ENCODE results near the gene SLC19A2. TPM values are rescaled to one million over a fixed set of nuclear protein-coding genes. Genes with fewer than 3 reads are reported as not detected.

SLC19A2 gene
- total RNA-seq, 2 donors from 2014 or later, result 17.7 to 39.7 TPM

DNA sequence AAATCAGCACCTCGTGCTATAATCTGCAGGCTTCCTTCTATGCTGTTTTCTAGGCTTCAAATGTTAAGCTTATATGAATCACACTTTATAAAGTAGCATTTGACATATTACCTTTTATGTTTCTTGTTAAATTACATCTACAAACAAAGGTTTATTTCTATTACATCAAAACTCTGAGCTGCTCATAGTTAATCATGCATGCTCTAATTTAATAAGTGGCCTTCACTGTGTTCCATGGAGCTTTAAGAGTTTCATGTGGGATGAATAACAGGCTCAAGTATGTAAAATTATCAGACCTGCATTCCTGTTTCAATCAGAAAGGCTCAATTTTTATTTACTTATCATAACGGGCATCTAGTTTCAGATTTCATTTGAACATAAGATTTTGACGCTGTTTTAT is 13.0 kb downstream of the SLC19A2 start:
- no peak for ATAC-seq (ENCODE audit: insufficient number of reproducible peaks, low FRiP score, low read depth)
- H3K36me3 ChIP-seq, result peaks cover 4% of the 10 kb centered on the region
- no peak overlapping the region for H3K4me3 ChIP-seq
- no peaks in the 10 kb centered on the region for H3K9me3 ChIP-seq
- H3K27me3 ChIP-seq (replicated peaks; ENCODE audit: insufficient read depth), result no peaks in the 10 kb centered on the region
- TF ChIP-seq, protein P1, sequence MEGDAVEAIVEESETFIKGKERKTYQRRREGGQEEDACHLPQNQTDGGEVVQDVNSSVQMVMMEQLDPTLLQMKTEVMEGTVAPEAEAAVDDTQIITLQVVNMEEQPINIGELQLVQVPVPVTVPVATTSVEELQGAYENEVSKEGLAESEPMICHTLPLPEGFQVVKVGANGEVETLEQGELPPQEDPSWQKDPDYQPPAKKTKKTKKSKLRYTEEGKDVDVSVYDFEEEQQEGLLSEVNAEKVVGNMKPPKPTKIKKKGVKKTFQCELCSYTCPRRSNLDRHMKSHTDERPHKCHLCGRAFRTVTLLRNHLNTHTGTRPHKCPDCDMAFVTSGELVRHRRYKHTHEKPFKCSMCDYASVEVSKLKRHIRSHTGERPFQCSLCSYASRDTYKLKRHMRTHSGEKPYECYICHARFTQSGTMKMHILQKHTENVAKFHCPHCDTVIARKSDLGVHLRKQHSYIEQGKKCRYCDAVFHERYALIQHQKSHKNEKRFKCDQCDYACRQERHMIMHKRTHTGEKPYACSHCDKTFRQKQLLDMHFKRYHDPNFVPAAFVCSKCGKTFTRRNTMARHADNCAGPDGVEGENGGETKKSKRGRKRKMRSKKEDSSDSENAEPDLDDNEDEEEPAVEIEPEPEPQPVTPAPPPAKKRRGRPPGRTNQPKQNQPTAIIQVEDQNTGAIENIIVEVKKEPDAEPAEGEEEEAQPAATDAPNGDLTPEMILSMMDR (IDR thresholded peaks at IDR 0.05), result no peak
- no peaks in the 10 kb centered on the region for H3K4me1 ChIP-seq (ENCODE audit: control insufficient read depth in 1 of 2, low read depth in 2 of 2)
- no peak for DNase-seq (ENCODE audit: low spot score)
- H3K27ac ChIP-seq, result no peak overlapping the region

DNA sequence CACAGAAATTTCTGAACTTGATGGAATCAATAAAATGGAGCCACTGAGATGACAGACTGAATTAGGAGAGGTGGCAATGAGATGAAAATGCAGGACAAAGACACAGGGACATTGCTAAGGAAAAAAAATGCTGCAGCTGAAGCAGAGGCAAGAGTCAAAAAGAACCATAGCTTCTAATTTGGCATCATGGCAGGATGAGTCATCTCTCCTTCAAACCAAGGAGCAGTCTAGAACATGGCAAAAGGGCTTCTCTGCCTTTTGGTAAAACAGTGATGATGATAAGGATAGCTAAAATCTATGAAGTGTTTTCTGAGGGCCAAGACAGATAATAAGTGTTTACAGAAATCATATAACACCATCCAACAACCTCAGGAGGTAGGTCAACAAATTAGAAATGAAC is 16.8 kb downstream of the SLC19A2 start:
- no peaks in the 10 kb centered on the region for H3K4me1 ChIP-seq (ENCODE audit: control insufficient read depth in 1 of 2, low read depth in 2 of 2)
- H3K36me3 ChIP-seq, result peaks cover 4% of the 10 kb centered on the region
- H3K27ac ChIP-seq, result no peak overlapping the region
- TF ChIP-seq, protein P1 (IDR thresholded peaks at IDR 0.05), result no peak
- H3K9me3 ChIP-seq, result no peaks in the 10 kb centered on the region
- ATAC-seq (ENCODE audit: insufficient number of reproducible peaks, low FRiP score, low read depth) (no peak), DNase-seq (ENCODE audit: low spot score) (no peak)
- no peaks in the 10 kb centered on the region for H3K27me3 ChIP-seq (replicated peaks; ENCODE audit: insufficient read depth)
- no peak overlapping the region for H3K4me3 ChIP-seq

DNA sequence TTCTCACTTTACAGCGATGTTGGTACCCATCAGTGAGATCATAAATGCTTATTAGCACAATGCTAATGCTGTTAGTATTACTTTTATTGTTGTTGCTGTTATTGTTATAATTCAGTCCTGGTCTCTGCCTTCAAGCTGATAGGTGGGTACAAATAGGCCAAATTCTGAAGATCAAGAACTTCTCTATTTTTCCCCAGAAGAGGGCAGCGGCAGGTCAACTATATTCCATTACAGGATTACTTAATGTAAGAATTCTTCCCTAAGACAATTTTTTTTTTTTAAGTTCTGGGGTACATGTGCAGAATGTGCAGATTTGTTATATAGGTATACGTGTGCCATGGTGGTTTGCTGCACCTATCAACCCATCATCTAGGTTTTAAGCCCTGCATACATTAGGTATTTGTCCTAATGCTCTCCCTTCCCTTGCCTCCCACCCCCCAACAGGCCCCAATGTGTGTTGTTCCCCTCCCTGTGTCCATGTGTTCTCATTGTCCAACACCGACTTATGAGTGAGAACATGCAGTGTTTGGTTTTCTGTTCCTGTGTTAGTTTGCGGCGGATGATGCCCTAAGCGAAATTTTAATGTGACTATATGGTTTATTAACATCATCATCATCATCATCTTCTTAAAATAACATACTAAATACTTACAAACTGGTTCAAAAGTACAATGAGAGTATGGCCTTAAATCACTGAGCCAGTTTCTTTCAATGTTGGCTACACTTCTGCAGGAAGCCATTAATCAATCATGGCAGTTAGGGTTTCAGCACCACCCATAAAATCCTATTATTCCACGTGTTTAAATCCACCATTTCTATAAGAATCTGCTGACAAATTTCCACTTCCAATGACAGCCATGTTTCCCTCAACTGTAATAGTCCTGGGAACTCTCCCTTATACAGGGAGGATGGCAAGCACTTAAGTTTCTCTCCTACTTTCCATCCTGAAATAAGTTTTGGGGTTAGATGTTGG is 19.2 kb downstream of the SLC19A2 start:
- TF ChIP-seq, protein P1 (IDR thresholded peaks at IDR 0.05), result peak; percentile 45
- no peak for ATAC-seq (ENCODE audit: insufficient number of reproducible peaks, low FRiP score, low read depth)

DNA sequence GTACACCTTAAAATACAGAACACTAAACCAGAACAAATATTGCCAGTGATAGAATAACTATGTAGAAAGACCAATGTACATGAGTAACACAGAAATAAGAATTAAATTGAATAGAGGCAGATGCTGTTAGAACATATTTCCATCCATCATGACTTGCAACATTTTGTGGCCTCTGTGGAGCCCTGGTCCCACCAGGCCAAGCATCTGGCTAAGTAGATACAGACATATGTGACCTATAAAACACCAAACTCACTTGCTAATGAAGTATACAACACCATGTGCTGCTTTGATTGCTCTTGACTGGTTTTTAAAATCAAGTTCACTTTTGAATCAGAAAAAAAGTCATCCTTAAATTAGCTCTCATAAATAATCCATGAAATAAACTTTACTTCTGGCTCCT is 20.5 kb downstream of the SLC19A2 start:
- TF ChIP-seq, protein P1 (IDR thresholded peaks at IDR 0.05), result no peak
- Histone ChIP-seq H3K27me3 (replicated peaks; ENCODE audit: insufficient read depth) (no peaks in the 10 kb centered on the region), H3K4me3 (no peak overlapping the region), H3K4me1 (ENCODE audit: control insufficient read depth in 1 of 2, low read depth in 2 of 2) (peaks cover 0 to 5% of the 10 kb centered on the region in 2 donors), H3K9me3 (no peaks in the 10 kb centered on the region), H3K36me3 (peaks cover 4% of the 10 kb centered on the region), H3K27ac (no peak overlapping the region)
- DNase-seq (ENCODE audit: low spot score) (no peak), ATAC-seq (ENCODE audit: insufficient number of reproducible peaks, low FRiP score, low read depth) (no peak)

More for the DNA sequence above, 19.2 kb downstream of the SLC19A2 start:
- DNase-seq (ENCODE audit: low spot score), result no peak
- Histone ChIP-seq H3K9me3 (no peaks in the 10 kb centered on the region), H3K27ac (no peak overlapping the region), H3K36me3 (peaks cover 4% of the 10 kb centered on the region), H3K4me1 (ENCODE audit: control insufficient read depth in 1 of 2, low read depth in 2 of 2) (no peaks in the 10 kb centered on the region), H3K4me3 (no peak overlapping the region), H3K27me3 (replicated peaks; ENCODE audit: insufficient read depth) (no peaks in the 10 kb centered on the region)

DNA sequence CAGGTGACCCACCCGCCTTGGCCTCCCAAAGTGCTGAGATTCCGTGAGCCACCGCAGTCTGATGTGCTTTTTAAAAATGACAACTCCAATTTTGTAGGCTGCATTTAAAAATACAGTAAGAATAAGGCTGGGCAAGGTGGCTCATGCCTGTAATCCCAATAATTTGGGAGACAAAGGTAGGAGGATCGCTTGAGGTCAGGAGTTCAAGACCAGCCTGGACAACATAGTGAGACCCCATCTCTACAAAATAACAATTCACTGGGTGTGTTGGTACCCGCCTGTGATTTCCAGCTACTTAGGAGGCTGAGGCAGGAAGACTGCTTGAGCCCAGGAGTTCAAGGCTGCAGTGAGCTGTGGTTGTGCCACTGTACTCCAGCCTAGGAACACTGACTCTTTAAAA is 23.4 kb downstream of the SLC19A2 start:
- no peak for DNase-seq (ENCODE audit: low spot score)
- Histone ChIP-seq H3K4me1 (ENCODE audit: control insufficient read depth in 1 of 2, low read depth in 2 of 2) (peaks cover 0 to 8% of the 10 kb centered on the region in 2 donors), H3K4me3 (no peak overlapping the region), H3K27me3 (replicated peaks; ENCODE audit: insufficient read depth) (no peaks in the 10 kb centered on the region), H3K27ac (no peak overlapping the region), H3K36me3 (no peaks in the 10 kb centered on the region), H3K9me3 (peaks cover 4% of the 10 kb centered on the region)
- TF ChIP-seq, protein P1 (IDR thresholded peaks at IDR 0.05), result no peak
- ATAC-seq (ENCODE audit: insufficient number of reproducible peaks, low FRiP score, low read depth), result no peak
